Activated gamma-delta T cell treated with anti-CD3 and anti-CD28 coated beads, Interleukin-2, amount 50 U/mL, for 16 hours (primary cell): ENCODE measurements around the gene MRPS6.

Source experiments
- DNase-seq: peaks from one replicate; pipeline ENCODE4 v3.0.0-alpha.2; 2020; ENCODE audit warnings: low read depth

Gene MRPS6

DNA sequence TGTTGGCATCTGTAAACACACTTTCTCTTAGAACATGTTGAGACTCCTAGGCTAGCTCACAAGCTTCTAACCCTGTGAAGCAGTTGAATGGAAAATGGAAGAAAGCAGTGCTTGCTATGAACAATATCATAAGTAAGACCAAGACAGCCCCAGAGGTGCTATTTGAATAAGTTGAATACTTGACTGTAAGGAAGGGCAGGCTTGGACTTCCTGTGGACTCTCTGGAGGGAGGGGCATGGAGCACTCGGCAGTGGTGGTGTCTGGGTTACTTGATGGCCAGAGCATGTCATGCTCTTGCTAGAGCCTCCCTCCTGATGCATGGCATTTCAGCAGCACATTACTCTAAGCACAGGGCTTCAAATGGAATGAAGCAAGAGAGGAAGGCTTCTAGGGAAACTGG is 60.0 kb downstream of the MRPS6 start:
- no peak for DNase-seq

DNA sequence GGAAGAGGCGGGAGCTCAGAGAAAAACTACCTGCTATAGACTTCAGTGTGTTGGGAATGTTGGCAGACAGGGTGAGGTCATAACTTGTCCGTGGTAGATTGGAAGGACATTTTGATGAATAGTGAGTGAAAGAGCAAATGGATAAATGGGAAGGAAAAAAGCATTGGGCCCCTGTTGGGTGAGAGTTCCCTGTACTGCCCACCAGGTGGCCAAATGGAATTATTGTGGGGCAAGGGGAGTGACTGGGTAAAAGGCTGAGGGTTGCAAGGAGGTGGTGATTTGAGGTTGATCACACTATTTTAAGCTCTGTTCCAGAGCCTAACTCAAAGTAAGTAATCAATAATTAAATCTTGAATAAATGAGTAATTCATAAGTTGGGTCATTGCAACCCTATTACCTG is 60.4 kb downstream of the MRPS6 start:
- DNase-seq, result no peak

DNA sequence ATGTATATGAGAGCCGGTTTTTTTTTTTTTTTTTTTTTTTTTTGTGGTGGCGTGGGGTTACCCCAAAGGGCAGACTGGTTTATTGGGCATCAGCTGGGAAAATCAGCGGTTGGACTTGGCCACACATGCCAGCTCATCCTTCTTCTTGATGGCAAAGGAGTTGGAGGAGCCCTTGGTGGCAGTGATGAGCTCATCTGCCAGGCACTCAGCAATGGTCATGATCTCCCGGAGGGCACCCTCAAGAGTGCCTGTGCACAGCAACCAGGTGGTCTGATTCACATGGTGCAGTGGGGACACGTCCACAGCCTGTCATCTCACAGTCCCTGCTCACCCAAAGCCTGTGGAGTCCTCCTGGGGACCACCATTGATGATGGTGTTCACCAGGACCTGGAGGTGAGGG is 62.0 kb downstream of the MRPS6 start:
- no peak for DNase-seq

DNA sequence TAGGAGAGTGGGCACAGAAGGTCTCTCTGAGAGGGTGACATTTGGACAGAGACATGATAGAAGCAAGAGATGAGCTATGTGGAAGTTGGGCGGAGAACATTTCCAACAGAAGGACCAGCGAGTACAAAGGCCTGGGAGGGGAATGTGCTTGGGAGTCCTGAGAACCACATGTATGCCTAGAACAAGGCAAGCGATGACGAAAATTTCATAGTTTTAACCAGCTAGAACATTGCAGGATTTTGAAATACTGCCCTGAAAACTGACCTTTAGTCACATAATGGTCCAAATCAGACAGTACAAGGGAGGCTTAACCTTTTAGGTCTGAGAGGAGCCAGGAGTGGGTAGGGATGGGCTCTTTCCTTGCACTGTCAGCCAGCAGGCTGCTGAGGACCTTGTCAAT is 68.0 kb downstream of the MRPS6 start:
- no peak for DNase-seq

DNA sequence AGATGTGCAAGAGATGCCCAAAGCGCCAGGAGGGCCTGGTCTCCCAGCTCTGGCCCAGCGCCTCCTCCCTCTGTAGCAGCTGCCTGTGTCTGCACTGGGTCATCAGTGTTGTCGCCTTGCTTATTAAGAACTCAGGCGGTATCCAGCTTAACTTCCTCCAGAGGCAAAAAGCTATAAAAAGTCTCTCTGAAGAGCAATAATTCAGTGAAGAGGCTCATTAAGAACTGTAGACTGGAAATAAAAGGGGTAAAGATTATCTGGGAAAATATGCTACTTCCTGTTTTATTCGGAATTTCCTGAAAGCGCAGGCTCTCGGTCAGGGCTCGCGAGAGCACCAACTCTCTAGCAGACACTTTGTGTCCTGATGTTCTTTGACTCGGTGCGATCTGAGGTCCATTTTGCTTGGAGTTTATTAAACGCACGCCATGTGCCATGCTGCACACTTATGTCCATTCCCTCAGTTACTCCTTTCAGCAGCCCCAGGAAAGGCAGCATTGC is 70.4 kb downstream of the MRPS6 start:
- DNase-seq, result no peak

DNA sequence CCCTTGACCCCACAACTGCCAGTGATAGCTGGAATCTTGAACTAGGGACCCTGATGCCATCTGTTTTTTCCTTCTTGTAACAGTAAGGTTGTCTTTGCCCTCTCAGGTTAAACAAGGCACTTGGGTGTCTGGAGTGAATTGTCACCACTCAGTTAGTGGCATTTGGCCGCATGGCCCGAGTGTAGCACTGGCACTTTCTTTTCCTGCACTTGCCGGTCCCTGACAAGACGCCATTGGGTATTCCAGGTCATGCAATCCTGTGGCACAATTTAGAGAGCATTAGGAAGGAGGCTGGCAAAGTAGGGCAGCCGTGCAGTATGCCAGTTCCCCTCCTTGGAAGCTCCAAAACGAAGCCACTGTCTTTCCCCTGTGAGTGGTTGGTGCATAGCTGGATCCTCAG is 70.8 kb downstream of the MRPS6 start:
- DNase-seq, result no peak

DNA sequence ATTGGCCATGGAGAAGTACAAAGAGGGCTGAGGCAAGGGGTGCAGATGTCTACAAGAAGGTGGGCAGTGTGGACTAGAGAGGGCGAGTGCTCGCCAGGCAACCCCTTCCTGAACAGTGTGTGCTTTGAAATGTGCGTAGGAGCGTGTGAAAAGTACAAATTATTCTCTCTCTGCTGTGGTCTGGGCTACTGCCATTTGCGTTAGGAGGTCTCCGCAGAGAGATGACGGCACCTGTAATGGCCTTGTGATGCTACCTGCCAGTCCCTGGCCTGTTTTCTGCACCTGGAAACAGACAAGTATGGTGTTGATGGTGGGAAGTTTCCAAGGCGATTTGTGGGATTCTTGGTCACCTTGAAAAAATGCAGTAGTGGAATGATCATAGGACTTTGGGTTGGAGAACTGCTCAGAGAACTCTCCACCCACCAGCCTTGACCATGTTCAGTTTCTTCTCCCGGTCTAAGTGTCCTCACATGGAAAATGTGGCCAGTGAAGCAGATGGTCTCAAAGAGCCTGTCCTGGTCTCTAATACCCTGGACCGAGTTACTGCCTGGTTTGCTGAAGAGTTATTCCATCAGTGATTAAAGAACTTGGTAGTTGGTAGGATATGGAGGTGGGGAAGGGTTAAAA is 74.5 kb downstream of the MRPS6 start:
- no peak for DNase-seq

DNA sequence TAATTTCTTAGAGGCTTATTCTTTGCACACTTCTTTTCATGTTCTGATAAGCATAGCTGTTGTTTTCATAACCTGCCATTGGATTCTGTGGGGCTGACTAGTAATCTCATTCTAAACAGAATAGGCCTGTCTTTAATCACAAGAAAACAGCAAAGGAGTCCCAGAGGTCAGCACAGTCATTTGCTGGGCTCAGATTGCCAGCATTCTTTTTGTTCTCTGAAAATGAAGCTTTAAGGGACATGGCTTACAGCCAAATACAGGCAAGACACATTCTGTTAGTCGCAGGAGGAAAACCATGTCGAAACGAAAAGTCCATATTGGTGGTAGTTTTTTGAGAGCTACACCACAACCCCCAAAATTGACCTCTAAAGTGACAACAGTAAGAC is 75.0 kb downstream of the MRPS6 start:
- no peak for DNase-seq

DNA sequence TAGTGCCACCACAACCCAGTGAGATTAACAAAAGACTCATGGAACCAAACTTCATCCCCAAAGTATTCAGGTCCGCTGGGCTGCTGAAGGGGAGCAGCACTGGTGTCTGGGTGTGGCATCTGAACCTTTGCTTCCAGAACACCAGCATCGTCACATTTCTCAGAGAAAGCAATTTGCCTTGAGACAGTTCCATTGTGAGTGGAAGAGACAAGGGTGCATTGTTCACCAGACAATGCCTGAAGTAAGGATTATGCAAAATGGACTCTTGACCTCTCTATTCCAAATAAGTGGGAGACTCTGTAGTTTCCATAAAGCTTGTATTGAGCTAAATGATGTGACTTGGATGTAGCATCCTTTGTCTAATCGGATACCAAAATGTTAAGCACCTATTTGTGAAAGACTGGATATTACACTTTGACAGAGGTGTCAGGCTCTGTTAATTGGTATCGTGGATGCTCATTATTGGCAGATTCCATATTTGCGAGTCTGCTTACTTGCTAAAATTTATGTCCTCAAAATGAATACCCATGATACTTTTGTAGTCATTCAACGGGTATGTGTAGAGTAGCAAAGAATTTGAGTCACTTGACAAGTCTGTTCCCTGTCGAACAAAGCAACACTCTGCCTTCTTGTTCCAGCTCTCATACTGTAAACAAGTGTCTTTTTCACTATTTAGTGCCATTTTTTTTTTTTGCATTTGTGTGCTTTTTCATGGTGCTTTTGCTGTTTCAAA is 75.6 kb downstream of the MRPS6 start:
- no peak for DNase-seq

DNA sequence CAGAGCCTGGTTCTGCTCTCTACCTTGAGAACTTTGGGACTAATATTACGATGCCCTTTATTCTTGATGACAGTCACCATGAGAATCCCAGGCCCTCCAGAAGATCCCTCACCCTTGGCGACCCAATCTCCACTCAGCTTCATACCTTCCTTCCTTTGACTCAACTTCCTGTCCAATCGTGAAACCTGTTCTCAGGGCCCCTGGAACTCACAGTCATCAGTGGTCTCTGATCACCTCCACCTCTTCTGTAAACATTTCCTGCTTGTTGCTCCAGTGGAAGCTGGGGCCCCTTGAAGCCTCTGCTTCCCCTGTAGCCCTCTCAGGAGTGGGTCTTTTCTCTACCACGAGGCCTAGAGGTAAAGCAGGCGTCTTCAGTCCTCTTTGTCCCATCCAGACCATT is 79.1 kb downstream of the MRPS6 start:
- no peak for DNase-seq

DNA sequence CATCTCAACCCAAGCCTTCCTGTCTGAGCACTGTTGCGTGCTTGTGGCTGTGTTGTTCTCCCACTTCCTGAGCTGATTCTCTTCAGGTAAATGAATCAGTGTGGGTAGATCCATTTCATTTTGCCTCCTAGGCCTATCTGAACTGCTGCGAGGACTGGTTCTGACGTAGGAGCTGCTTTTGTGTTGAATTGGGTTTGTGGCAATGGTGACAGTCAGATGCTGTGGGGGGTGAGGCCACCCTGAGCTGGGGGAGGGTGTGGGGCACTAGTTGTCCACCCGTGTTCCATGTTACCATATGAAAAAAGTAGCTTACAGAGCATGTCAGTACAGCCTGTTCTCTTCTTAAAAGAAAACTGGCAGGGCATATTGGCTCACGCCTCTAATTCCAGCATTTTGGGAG is 81.5 kb downstream of the MRPS6 start:
- DNase-seq, result no peak

DNA sequence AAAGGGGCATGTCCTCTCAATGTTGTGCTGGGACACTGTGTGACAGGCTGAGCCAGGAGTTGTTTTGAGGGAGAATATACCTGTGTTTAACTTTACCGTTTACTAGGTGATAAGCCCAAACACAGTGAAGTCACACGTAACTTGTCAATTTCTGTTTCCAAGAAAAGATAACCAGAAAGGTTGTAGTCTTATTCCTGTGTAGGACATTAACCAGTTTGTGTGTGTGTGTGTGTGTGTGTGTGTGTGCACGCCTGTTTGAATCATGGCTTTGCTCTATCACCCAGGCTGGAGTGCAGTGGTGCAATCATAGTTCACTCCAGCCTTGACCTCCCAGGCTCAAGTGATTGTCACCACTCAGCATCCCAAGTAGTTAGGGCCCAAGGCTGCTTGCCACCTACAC is 83.6 kb downstream of the MRPS6 start:
- no peak for DNase-seq

DNA sequence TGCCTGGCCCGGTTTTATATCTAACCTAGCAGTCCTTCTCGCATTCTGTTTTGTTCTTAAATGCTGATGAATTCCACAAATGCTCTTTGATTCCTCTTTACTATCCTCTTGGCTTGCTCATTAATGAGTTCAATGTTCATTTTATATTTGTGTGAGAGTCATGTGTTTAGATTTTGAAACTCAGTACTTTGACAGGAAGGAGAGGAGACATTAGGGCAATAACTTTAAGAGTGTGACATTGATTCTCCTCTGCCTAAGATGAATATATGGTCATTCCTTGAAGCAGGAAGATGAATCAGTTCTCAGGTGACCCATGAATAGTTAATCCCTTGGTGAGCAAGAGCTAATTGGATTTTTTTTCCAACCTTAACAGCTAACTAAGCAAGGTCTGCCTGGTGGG is 84.1 kb downstream of the MRPS6 start:
- no peak for DNase-seq

DNA sequence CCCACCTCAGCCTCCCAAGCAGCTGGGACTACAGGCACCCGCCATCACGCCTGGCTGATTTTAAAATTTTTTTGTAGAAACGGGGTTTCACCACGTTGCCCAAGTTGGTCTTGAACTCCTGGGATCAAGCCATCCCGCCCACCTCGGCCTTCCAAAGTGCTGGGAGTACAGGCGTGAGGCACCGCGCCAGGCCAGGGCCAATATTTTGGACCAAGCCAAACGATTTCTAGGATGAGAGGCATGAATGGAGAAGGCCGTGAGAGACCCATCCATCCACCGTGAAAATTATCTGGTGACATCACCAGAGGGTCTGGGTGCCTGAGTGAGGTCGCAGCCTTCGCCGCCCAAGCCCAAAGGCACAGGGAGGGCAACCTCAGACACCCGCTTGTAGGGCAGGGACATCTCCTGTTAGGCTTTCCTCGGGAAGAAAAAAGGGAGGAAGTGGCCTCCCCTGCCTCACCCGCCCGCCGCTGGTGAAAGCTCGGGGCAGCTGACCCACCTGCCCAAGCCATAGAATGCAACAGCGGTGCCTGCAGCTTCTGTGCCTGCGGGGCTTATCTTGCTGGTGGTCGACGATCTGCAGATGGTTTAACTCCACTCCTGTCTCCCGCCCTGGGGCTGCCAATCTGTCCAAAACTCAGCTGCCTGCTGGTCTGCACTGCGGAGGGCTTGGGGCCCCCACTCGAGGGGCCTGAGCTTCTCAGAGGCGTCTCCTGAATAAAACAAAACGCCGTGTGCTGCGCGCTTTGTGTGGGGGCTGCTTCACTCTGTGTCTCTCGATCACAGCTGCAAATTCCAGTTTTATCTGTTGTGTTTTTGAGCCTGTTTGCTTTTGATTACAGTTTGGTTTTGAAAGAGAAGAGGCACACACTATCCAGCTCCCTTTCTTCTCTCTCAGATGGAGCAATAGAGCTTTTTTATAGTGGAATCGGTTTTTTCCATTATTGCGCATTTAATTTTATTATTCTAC is 85.8 kb downstream of the MRPS6 start:
- no peak for DNase-seq

DNA sequence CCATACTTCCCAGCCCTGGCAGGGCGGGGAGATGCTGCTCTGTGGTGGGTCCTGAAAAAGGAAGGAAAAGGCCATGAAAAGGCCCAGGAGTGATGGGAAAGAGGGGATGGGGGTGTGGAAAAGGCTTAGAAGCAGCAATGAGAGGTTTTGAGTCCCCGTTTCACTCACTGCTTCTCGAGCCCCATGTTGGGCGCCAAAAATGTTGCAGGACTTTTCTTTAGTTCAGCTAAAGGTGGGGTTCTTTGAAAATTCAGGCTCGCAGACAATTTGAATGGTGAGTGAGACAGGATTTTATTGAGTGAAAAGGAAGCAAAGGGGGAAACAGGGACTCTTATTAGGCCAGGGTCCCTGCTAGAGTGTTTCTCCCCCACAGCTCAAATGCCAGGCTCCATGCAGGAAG is 93.1 kb downstream of the MRPS6 start:
- DNase-seq, result no peak

DNA sequence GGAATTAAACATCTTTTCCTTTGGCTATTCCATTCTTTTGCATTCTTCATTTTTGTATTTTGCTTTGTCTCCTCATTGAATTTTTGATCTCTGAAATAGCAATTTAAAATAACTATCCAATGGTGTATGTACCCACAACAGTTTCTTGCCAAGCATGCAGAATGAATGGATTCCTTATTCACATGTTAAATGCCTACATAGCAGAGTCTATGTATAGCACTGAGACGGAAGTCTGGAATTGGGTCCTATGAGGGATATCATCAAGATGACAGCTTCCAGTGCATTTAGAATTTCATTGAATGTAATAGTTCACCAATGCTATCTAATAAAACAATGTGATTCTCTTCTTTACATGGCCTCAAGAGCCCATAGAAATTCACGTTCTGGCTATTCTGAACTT is 97.5 kb downstream of the MRPS6 start:
- DNase-seq, result no peak

DNA sequence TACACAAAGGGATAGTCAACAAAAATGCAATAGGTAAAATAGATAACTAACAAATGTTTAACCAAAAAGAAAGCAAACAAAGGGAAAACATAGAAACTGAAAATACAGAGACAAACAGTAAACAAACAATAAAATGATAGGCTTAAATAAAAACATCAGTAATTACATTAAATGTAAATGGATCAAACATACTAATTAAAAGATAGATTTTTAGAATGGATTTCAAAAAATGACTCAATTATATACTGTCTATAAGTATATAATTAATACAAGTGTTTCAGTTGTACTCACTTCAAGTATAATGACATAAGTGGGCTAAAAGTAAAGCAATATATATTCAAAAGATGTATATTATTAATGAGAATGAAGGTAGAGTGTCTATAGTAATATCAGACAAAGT is 101.1 kb downstream of the MRPS6 start:
- no peak for DNase-seq

DNA sequence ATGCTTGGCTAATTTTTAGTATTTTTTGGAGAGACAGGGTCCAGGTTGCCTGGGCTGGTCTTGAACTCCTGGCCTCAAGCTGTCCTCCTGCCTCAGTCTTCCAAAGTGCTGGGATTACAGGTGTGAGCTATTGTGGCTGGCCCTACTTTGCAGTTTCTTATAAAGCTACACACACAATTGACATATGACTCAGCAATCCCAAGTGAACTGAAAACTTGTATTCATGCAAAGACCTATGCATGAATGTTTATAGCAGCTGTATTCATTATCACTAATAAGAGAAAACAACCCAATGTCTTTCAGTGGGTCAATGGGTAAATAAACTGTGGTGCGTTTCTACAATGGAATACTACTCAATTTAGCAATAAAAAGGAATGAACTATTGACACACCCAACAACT is 103.1 kb downstream of the MRPS6 start:
- no peak for DNase-seq

DNA sequence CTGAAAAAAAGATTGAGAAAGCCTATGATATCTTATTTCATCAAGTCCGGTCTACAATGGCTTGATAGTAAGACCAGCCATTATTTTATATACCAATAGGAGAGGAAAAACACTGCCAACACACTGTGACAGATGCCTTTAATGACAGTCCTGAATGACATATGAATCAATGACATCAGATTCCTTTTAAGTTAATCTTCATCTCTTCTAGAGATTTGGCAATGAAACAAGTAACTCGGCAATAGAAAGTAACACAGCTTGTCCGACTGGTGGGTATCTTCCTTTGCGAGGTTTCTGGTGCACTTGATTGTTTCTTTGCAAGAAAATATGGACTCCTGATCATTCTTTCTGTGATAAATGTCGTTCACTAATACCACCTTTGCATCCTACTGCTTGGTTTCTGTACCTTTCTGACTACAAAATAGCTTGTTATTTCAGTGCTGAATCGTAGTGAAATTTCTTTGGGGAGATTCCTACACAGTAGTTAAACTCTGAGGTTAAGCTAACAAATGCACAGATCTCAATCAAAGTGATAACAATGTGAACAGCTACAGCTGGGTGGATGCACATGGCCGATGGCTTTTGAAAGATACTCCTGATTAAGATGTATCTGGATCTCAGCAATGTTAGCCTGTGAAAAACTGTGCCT is 104.7 kb downstream of the MRPS6 start:
- no peak for DNase-seq

DNA sequence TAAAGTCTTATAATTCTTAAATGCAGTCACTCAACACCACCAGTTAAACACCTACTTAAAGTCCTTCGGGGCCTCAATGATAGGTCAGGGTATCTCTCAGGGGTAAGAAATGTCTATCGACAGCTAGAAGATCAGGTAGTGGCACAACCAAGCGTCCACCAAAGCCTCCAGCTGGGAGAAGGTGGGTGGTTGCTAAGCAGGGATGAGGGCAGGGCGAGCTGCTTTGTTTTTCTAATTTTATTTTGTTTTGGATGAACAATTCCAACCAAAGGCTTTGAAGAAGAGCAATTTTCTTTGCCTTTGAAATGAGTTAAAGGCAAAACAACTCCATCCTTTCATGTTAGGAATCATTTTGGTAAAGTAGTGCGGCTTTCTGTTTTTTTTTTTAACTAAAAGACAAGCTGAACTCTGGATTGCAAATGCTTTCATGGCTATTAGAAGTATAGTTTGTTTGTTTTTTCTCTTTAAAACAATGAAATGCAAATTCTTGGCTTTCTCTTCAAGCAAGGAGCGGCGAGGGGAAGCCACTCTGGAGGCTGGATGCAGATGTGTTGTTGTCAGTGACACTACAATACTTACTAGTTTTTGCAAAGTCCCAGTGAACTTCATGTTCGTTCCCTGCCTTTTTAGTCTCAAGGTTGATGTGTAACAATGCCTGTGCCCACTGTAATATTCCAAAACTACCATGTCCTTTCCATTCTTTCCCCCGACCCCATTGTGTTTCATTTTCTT is 106.0 kb downstream of the MRPS6 start:
- no peak for DNase-seq

DNA sequence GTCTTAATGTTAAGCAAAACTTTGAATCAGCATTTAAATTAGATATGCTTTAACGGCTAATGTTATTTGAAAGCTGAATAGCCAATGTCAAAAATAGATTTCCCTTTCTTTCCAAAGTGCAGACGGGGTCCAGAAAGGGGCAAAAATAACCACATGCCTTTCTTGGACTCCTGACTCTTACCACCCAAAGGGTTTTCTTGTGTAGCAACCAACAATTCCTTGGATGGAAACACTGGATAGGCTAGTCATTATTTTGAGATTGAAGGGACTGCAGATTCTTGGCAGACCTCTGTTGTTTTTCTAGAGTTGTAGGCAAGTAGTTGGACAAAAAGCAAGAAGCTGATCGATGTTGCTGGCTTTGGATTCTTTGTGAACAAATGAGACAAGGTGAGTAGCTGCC is 107.0 kb downstream of the MRPS6 start:
- no peak for DNase-seq
